ENCODE data around the gene PHKA1.

The PHKA1 gene

GRCh38 chrX:72662020-72662747 lies 51.9 kb downstream of the PHKA1 start:
- DNase-seq (ENCODE audit: low read depth) = no peak
- no peak overlapping the region for H3K4me3 ChIP-seq (ENCODE audit: low read length)
- no peak for TF ChIP-seq CTCF (conservative IDR thresholded peaks at IDR 0.05; ENCODE audit: low read length)

GRCh38 chrX:72659723-72660122 lies 54.4 kb downstream of the PHKA1 start:
- TF ChIP-seq CTCF (conservative IDR thresholded peaks at IDR 0.05; ENCODE audit: low read length) = no peak
- no peak overlapping the region for H3K4me3 ChIP-seq (ENCODE audit: low read length)

GRCh38 chrX:72652082-72652481 lies 62.0 kb downstream of the PHKA1 start:
- DNase-seq (ENCODE audit: low read depth) = no peak
- H3K4me3 ChIP-seq (ENCODE audit: low read length) = no peak overlapping the region
- TF ChIP-seq CTCF (conservative IDR thresholded peaks at IDR 0.05; ENCODE audit: low read length) = no peak

More at GRCh38 chrX:72659723-72660122, 54.4 kb downstream of the PHKA1 start:
- no peak for DNase-seq (ENCODE audit: low read depth)

GRCh38 chrX:72644946-72645345 lies 69.2 kb downstream of the PHKA1 start:
- no peak for TF ChIP-seq CTCF (conservative IDR thresholded peaks at IDR 0.05; ENCODE audit: low read length)
- no peak overlapping the region for H3K4me3 ChIP-seq (ENCODE audit: low read length)
- DNase-seq (ENCODE audit: low read depth) = no peak

- no peak for TF ChIP-seq CTCF (conservative IDR thresholded peaks at IDR 0.05; ENCODE audit: low read length)
- no peak for DNase-seq (ENCODE audit: low read depth)
- H3K4me3 ChIP-seq (ENCODE audit: low read length) = no peak overlapping the region
These were observed 72.5 kb downstream of the PHKA1 start for GRCh38 chrX:72641611-72642010.

- no peak for TF ChIP-seq CTCF (conservative IDR thresholded peaks at IDR 0.05; ENCODE audit: low read length)
- DNase-seq (ENCODE audit: low read depth) = no peak
- H3K4me3 ChIP-seq (ENCODE audit: low read length) = no peak overlapping the region
These were observed 78.2 kb downstream of the PHKA1 start for GRCh38 chrX:72635930-72636329.

GRCh38 chrX:72634331-72634730 lies 79.8 kb downstream of the PHKA1 start:
- DNase-seq (ENCODE audit: low read depth) = no peak
- no peak for TF ChIP-seq CTCF (conservative IDR thresholded peaks at IDR 0.05; ENCODE audit: low read length)
- no peak overlapping the region for H3K4me3 ChIP-seq (ENCODE audit: low read length)

All from AG10803 (cell line).